ENCODE data around the gene SELENOV.
A peak's percentile ranks its signal among the peaks of the same experiment; 100 is the strongest.

GRCh38 chr19:39539518-39540332 is 24.8 kb downstream of the SELENOV start, which contains the start of gene EID2:
- TF ChIP-seq CTCF (IDR thresholded peaks at IDR 0.05) (peak; percentile 67 to 89 (median 77)), POLR2A (IDR thresholded peaks at IDR 0.05) (peak; percentile 58)

All from breast epithelium (tissue), 3 donors.